Retinal pigment epithelial cell (primary cell): Measurements from ENCODE around the gene INTS7.
"Not testable (repeated sequence)": the region's sequence is repeated elsewhere in the genome, so short reads cannot be mapped to it uniquely, and the experiment has no call there.

Source experiments
- DNase-seq: peaks from one replicate; pipeline ENCODE4 v3.0.0-alpha.2; 2010; ENCODE audit warnings: low read depth
- H3K4me3 ChIP-seq: 2 replicates; pipeline ENCODE4 v1.5.1; 2011; ENCODE audit warnings: mild to moderate bottlenecking, low read length, control low read depth, moderate library complexity
- TF ChIP-seq, protein P1 (sequence below): conservative IDR thresholded peaks from 2 replicates; pipeline ENCODE4 v1.5.1; 2011; ENCODE audit warnings: low read depth, low read length, control low read depth, inconsistent platforms

Gene INTS7

DNA sequence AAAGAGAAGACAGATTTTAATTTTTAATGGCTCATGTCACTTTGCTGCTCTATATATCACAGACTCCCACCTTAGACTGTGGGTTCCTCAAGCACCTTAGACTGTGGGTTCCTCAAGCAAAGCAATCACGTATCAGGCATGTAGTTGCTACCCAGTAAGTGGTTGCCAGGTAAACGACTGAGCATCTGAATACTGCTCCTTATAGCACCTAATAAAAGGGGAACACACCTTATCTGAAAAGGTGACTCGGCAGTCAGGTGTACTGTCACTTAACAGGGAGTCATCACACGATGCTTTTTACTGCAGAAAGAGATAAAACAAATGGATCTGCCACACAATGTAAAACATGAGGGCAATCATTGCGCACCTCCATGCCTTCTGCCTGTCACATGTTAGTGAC, 112.3 kb downstream of the INTS7 start:
- TF ChIP-seq, protein P1, sequence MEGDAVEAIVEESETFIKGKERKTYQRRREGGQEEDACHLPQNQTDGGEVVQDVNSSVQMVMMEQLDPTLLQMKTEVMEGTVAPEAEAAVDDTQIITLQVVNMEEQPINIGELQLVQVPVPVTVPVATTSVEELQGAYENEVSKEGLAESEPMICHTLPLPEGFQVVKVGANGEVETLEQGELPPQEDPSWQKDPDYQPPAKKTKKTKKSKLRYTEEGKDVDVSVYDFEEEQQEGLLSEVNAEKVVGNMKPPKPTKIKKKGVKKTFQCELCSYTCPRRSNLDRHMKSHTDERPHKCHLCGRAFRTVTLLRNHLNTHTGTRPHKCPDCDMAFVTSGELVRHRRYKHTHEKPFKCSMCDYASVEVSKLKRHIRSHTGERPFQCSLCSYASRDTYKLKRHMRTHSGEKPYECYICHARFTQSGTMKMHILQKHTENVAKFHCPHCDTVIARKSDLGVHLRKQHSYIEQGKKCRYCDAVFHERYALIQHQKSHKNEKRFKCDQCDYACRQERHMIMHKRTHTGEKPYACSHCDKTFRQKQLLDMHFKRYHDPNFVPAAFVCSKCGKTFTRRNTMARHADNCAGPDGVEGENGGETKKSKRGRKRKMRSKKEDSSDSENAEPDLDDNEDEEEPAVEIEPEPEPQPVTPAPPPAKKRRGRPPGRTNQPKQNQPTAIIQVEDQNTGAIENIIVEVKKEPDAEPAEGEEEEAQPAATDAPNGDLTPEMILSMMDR: no peak
- no peak for DNase-seq
- H3K4me3 ChIP-seq: no peak overlapping the region

DNA sequence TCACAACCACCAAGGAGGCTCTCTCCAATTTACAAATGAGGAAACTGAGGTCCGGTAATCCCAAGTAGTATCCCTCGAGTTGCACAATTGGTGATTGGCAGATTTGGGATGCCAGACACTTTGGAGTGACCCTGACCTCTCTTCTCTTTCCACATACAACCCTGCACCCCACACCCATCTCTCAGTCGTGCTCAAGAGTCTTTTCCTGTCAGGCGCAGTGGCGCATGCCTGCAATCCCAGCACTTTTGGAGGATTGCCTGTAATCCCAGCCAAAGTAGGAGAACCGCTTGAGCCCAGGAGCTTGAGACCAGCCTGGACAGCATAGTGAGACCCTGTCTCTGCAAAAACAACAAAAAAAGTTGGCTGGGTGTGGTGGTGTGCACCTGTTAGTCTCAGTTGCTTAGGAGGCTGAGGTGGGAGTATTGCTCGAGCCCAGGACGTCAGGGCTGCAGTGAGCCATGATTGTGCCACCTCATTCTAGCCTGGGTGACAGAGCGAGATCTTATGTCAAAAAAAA, 113.7 kb downstream of the INTS7 start:
- no peak overlapping the region for H3K4me3 ChIP-seq
- DNase-seq: no peak
- TF ChIP-seq, protein P1: no peak

DNA sequence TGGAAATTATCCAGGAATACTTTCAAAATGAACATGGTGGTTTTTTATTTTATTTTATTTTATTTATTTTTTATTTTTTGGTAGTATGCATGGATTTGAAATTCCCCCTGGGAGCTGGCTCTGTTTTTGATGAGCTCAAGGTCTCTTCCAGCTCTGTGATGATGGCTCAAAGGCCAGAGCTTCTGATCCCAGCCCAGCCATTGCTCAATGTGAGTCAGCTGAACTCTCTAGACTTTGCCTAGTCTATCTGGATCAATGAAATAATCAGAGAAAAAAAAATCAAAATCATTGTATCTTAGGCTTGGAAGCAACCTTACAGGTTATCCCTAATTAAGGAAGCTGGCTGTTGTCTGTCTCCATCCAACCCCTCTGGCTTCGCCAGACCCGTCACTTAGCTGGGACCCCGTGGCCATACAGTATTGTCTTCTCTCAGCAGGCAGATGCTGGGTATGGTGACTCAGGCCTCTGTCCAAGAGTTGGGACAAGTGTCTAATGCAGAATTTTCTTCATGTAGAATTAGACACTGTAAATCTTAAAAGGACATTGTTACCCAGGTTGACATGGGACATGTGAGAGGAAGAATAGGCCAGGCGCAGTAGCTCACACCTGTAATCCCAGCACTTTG, 114.6 kb downstream of the INTS7 start:
- TF ChIP-seq, protein P1: no peak
- H3K4me3 ChIP-seq: no peak overlapping the region
- no peak for DNase-seq

DNA sequence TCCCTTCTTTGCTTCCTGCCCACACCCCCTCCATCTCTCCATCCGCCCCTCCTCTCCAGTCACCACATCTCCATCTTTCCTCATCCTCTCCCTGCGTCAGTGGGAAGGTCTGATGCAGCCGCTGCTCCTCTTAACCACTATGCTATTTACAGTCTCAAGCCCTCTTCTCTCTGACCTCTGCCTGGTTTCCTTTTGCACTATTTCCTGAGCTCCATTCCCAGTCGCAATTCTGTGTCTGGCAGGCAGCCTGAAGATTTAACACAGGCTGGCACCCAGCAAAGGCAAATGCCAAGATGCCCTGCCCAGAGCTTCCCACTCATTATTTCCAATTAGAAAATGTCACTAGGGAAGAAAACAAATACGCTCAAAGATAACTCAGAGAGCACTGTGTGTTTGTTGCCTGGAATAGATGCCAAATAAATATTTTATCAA, 115.2 kb downstream of the INTS7 start:
- peak; percentile 64 for DNase-seq
- TF ChIP-seq, protein P1: no peak
- no peak overlapping the region for H3K4me3 ChIP-seq

DNA sequence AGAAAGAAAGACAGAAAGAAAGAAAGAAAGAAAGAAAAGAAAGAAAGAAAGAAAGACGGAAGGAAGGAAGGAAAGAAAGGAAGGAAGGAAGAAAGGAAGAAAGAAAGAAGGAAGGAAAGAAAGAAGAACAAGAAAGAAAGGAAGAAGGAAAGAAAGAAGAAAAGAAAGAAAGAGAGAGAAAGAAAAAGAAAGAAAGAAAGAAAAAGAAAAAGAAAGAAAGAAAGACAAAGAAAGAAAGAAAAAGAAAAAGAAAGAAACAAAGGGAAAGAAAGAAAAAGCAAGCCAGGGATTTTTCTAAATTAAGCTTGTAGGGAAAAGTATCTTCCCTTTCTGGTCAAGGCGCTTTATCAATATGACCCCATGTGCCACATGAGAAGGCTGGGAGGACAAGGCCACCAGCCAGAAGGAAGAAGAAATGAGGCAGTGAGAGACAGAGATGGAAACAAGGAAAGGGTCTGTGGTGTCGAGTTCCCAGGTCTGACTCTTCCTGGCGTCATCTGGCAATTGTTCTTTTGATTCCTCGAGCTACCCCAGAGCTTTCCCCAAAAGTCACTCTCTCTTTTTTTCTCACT, 116.4 kb downstream of the INTS7 start:
- DNase-seq: no peak
- no peak overlapping the region for H3K4me3 ChIP-seq
- TF ChIP-seq, protein P1: no peak

DNA sequence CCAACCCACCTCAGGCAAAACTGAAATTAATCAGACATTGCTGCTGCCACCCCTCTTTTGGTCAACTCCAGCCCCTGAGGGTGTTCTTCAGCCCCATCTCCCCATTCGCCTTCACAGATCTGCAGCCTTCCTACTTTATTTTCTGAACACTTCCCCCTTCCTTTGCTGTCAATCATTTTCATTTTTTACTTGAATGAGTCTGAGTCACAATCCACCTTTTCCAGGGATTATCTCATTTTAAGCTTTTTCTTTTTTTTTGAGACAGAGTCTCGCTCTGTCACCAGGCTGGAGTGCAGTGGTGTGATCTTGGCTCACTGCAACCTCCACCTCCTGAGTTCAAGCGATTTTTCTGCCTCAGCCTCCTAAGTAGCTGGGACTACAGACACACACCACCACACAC, 118.9 kb downstream of the INTS7 start:
- H3K4me3 ChIP-seq: not testable (repeated sequence)
- DNase-seq: peak; percentile 62

DNA sequence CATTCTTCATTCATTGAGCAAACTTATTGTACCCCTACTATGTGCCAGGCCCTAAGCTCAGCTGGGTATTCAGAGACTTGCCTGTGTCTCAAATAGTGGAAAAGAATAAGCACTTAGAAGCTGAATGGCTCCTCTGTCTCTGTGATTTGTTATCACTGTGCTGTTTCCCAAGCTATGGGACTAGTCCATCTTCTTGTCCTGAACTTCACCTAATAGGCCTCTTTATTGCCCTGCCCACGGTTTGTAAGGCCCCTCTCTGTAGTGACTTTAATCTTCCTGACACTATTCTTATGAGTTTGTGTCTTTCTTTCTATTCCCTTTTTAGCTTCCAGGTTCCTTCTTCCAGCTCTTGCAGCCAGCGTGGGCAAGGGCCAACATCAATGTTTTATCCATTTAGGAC, 119.4 kb downstream of the INTS7 start:
- H3K4me3 ChIP-seq: no peak overlapping the region
- DNase-seq: no peak
- TF ChIP-seq, protein P1: no peak
